K562 (cell line): Measurements from ENCODE around the gene CDC42EP1. TPM values are rescaled to one million over a fixed set of nuclear protein-coding genes. Genes with fewer than 3 reads are reported as not detected.

Experiments
- AFF1 ChIP-seq, 2 experiments: fragments of 450-650 bp; IDR thresholded peaks; 2 replicates each; pipeline ENCODE4 v1.6.1; 2018; ENCODE audit warnings: mild to moderate bottlenecking in 2 of 2, low read depth in 1 of 2; ENCODE audit not compliant: partially characterized antibody in 2 of 2
- ARID3B ChIP-seq: fragments of 250-450 bp; sonication (Bioruptor Pico); IDR thresholded peaks from 2 replicates; pipeline ENCODE4 v1.4.0; 2020; ENCODE audit warnings: borderline replicate concordance
- FOXO4 ChIP-seq: fragments of 450-650 bp; formaldehyde crosslinking; IDR thresholded peaks from 2 replicates; pipeline ENCODE4 v1.4.0; 2020; ENCODE audit warnings: mild to moderate bottlenecking, moderate library complexity
- MNT ChIP-seq, 2 experiments: fragments of 450-650 bp; conservative IDR thresholded peaks; 2 replicates each; pipeline ENCODE4 v1.6.1; 2017; ENCODE audit warnings: mild to moderate bottlenecking in 2 of 2, moderate library complexity in 2 of 2
- NFYB ChIP-seq: IDR thresholded peaks from 2 replicates; pipeline ENCODE4 v1.6.1; 2011; ENCODE audit warnings: mild to moderate bottlenecking, moderate library complexity; ENCODE audit not compliant: insufficient read length; ENCODE audit errors: extremely low read depth
- NR2C1 ChIP-seq, 2 experiments: fragments of 450-650 bp; IDR thresholded peaks; 2 replicates each; pipeline ENCODE4 v1.6.1; 2017; ENCODE audit warnings: mild to moderate bottlenecking in 2 of 2, antibody characterized with exemption in 1 of 2, inconsistent platforms in 1 of 2, missing compliant biosample characterization in 1 of 2, missing genetic modification characterization in 1 of 2
- RBM14 ChIP-seq: fragments of 200-400 bp; formaldehyde crosslinking; IDR thresholded peaks from 2 replicates; pipeline ENCODE4 v1.6.1; 2018; ENCODE audit warnings: low read depth, mild to moderate bottlenecking, low read length, moderate library complexity, borderline replicate concordance; ENCODE audit not compliant: insufficient read depth
- SP1 ChIP-seq: sonication (generic); formaldehyde crosslinking; IDR thresholded peaks from 2 replicates; pipeline ENCODE4 v1.8.1; 2022; ENCODE audit warnings: mild to moderate bottlenecking, missing genetic modification reagents
- TAF7 ChIP-seq: fragments of 450-650 bp; IDR thresholded peaks from 2 replicates; pipeline ENCODE4 v1.6.1; 2016; ENCODE audit warnings: missing genetic modification characterization, missing compliant biosample characterization
- ZBTB43 ChIP-seq: sonication (generic); formaldehyde crosslinking; IDR thresholded peaks from 2 replicates; pipeline ENCODE4 v1.8.0; 2023; ENCODE audit warnings: mild to moderate bottlenecking, missing genetic modification reagents
- ZFP91 ChIP-seq: sonication (generic); formaldehyde crosslinking; IDR thresholded peaks from 2 replicates; pipeline ENCODE4 v1.8.0; 2022; ENCODE audit warnings: mild to moderate bottlenecking, missing genetic modification reagents
- ZNF717 ChIP-seq: fragments of 250-450 bp; sonication (Bioruptor Pico); IDR thresholded peaks from 2 replicates; pipeline ENCODE4 v1.5.0; 2021
- polyA plus RNA-seq, 8 experiments: library from polyadenylated mRNA; depleted of rRNA in 4 of 8; stranded (reverse) in 5 of 8; unstranded in 3 of 8; fragments of >200 nt; fragmentation: Nextera tagmentation in 2 of 8; fragmentation: Illumina TruSeq in 1 of 8; extraction: Ambion mirVana in 2 of 8; extraction: Trizol in 1 of 8; gene quantifications; 2 replicates each; pipeline versions ENCODE4 v1.2.1 to v1.2.3, GENCODE V29; 2011 to 2014; ENCODE audit warnings: inconsistent platforms in 1 of 8, missing spikeins in 1 of 8
- total RNA-seq, 7 experiments: library from RNA; depleted of rRNA in 6 of 7; stranded (reverse); fragments of >200 nt in 6 of 7; fragmentation: Illumina TruSeq in 2 of 7; extraction: Trizol in 2 of 7; gene quantifications; 2 replicates each; pipeline versions ENCODE4 v1.2.1 to v1.2.3, GENCODE V29; 2011 to 2021; ENCODE audit warnings: low replicate concordance in 1 of 7

CDC42EP1 gene
- total and polyA plus RNA-seq, 9 of the 15 experiments (the other 6 are each of a cell fraction or from before 2014, with no cell fraction given) = 0.67 to 70.2 (median 7.3) TPM

- peak; percentile 58; the same call in 1 of the 2 replicates for TF ChIP-seq TAF7 (tag)
- TF ChIP-seq NR2C1 (IDR thresholded peaks at IDR 0.05) = peak; percentile 86
- peak; percentile 82 for TF ChIP-seq NR2C1 (tag; IDR thresholded peaks at IDR 0.05)
- TF ChIP-seq AFF1 (IDR thresholded peaks at IDR 0.05; ENCODE audit: low read depth in 1 of 2, partially characterized antibody in 2 of 2) = peak in 1 of 2 experiments; percentile 54
- TF ChIP-seq ARID3B (CRISPR knock-in tag) = no peak
- peak; percentile 85 for TF ChIP-seq SP1
- TF ChIP-seq ZFP91 = 0 out of 2 replicates have a peak, but pooled peaks have one; percentile 54
- TF ChIP-seq RBM14 = no peak
- TF ChIP-seq NFYB = no peak
- TF ChIP-seq FOXO4 = no peak
- TF ChIP-seq ZNF717 (CRISPR knock-in tag) = no peak
- TF ChIP-seq MNT (conservative IDR thresholded peaks at IDR 0.05) = peak; percentile 91 to 95
- no peak for TF ChIP-seq ZBTB43 (CRISPR knock-in tag)
Observed at GRCh38 chr22:37608477-37609239, 48.4 kb downstream of the CDC42EP1 start, which contains the start of gene GGA1 (continued).
